SK-N-SH (cell line): ENCODE data around the gene SLC25A25. TPM values are rescaled to one million over a fixed set of nuclear protein-coding genes. Genes with fewer than 3 reads are reported as not detected.

ENCODE experiments used
- CTCF ChIA-PET: fragments of 300-600, 350-600 bp; formaldehyde crosslinking; extraction: SDS; loops from one replicate; lab custom pipeline; 2021; lab: Yijun Ruan, JAX
- POLR2A ChIA-PET: fragments of 350-600 bp; sonication (Branson Sonifier 250); formaldehyde crosslinking; extraction: SDS; loops from one replicate; lab custom pipeline; 2020; ENCODE audit warnings: antibody characterized with exemption, inconsistent platforms; lab: Yijun Ruan, JAX
- DNase-seq: peaks from one replicate; pipeline ENCODE4 v3.0.0; 2012
- H2AFZ ChIP-seq: fragments of 200-600 bp; sonication (generic); 2 replicates; pipeline ENCODE4 v1.8.1; 2016; ENCODE audit warnings: antibody characterized with exemption, mild to moderate bottlenecking, low read depth
- H3F3A ChIP-seq: fragments of 200-600 bp; sonication (generic); replicated peaks from 2 replicates; pipeline ENCODE3; 2016; ENCODE audit warnings: antibody characterized with exemption, mild to moderate bottlenecking; ENCODE audit not compliant: insufficient read depth
- H3K27ac ChIP-seq, 2 experiments: fragments of 200-500 bp in 1 of 2; fragments of 200-600 bp in 1 of 2; sonication (Bioruptor generic) in 1 of 2; sonication (generic), shearing (Covaris generic) in 1 of 2; 2 replicates each; pipeline versions ENCODE4 v1.5.1 to v1.6.1; 2014 to 2016; ENCODE audit warnings: low read depth in 2 of 2, inconsistent platforms in 1 of 2, low read length in 1 of 2, mild to moderate bottlenecking in 1 of 2, mixed read lengths in 1 of 2
- H3K27me3 ChIP-seq: fragments of 200-600 bp; sonication (generic), shearing (Covaris generic); 2 replicates; pipeline ENCODE4 v1.6.1; 2016; ENCODE audit warnings: mixed run types; ENCODE audit not compliant: insufficient read depth
- H3K36me3 ChIP-seq, 2 experiments: fragments of 200-500 bp in 1 of 2; fragments of 200-600 bp in 1 of 2; sonication (Bioruptor generic) in 1 of 2; sonication (generic) in 1 of 2; replicated peaks in 1 of 2; 2 replicates each; pipeline versions ENCODE3 to v1.5.1; 2014 to 2016; ENCODE audit warnings: low read length in 1 of 2, mild to moderate bottlenecking in 1 of 2; ENCODE audit not compliant: insufficient read depth in 2 of 2, control insufficient read depth in 1 of 2
- H3K4me1 ChIP-seq, 2 experiments: fragments of 200-500 bp in 1 of 2; fragments of 200-600 bp in 1 of 2; sonication (Bioruptor generic) in 1 of 2; sonication (generic), shearing (Covaris generic) in 1 of 2; 2 replicates each; pipeline versions ENCODE4 v1.5.1 to v1.6.1; 2014 to 2016; ENCODE audit warnings: low read depth in 1 of 2, low read length in 1 of 2, mixed run types in 1 of 2; ENCODE audit not compliant: insufficient read depth in 2 of 2, control insufficient read depth in 1 of 2
- H3K4me2 ChIP-seq: fragments of 200-600 bp; sonication (generic), shearing (Covaris generic); 2 replicates; pipeline ENCODE4 v1.6.1; 2017; ENCODE audit warnings: mixed run types
- H3K4me3 ChIP-seq, 2 experiments: fragments of 200-500 bp in 1 of 2; fragments of 200-600 bp in 1 of 2; sonication (Bioruptor generic) in 1 of 2; sonication (generic), shearing (Covaris generic) in 1 of 2; 2 replicates each; pipeline versions ENCODE4 v1.5.1 to v1.8.1; 2014 to 2016; ENCODE audit warnings: low read depth in 2 of 2, inconsistent platforms in 1 of 2, low read length in 1 of 2, mild to moderate bottlenecking in 1 of 2, mixed read lengths in 1 of 2, moderate library complexity in 1 of 2
- H3K79me2 ChIP-seq: fragments of 200-600 bp; sonication (generic); 2 replicates; pipeline ENCODE4 v1.8.1; 2017; ENCODE audit warnings: mild to moderate bottlenecking; ENCODE audit not compliant: insufficient read depth
- H3K9ac ChIP-seq: fragments of 200-600 bp; sonication (generic); 2 replicates; pipeline ENCODE4 v1.6.1; 2017; ENCODE audit warnings: mixed run types
- H3K9me2 ChIP-seq: fragments of 200-600 bp; sonication (generic); 2 replicates; pipeline ENCODE4 v1.6.1; 2017; ENCODE audit warnings: mixed run types
- H3K9me3 ChIP-seq: fragments of 200-600 bp; sonication (generic); 2 replicates; pipeline ENCODE4 v1.6.1; 2017; ENCODE audit warnings: mixed run types, mild to moderate bottlenecking, moderate library complexity
- H4K20me1 ChIP-seq: fragments of 200-600 bp; sonication (generic); 2 replicates; pipeline ENCODE4 v1.6.1; 2017; ENCODE audit warnings: mild to moderate bottlenecking, mixed run types; ENCODE audit not compliant: insufficient read depth
- CHD2 ChIP-seq: fragments of 150-350 bp; IDR thresholded peaks from 2 replicates; pipeline ENCODE4 v1.6.1; 2018; ENCODE audit warnings: low read length; ENCODE audit not compliant: partially characterized antibody
- FOSL2 ChIP-seq: IDR thresholded peaks from 2 replicates; pipeline ENCODE4 v1.4.0; 2012; ENCODE audit warnings: low read depth, mild to moderate bottlenecking, moderate library complexity, borderline replicate concordance
- FOXJ3 ChIP-seq: sonication (generic); formaldehyde crosslinking; IDR thresholded peaks from 2 replicates; pipeline ENCODE4 v1.5.1; 2020; ENCODE audit warnings: mild to moderate bottlenecking, missing genetic modification reagents
- FOXM1 ChIP-seq: IDR thresholded peaks from 2 replicates; pipeline ENCODE4 v1.4.0; 2012; ENCODE audit warnings: low read depth, mild to moderate bottlenecking
- GATA2 ChIP-seq: sonication (generic); formaldehyde crosslinking; IDR thresholded peaks from 2 replicates; pipeline ENCODE4 v1.5.0; 2020; ENCODE audit warnings: mild to moderate bottlenecking, missing genetic modification reagents
- POLR2AphosphoS5 ChIP-seq: IDR thresholded peaks from 2 replicates; pipeline ENCODE4 v1.6.1; 2012; ENCODE audit warnings: low read depth, low read length
- RAD21 ChIP-seq: IDR thresholded peaks from 2 replicates; pipeline ENCODE4 v1.6.1; 2012; ENCODE audit warnings: mild to moderate bottlenecking, low read length
- RCOR1 ChIP-seq: fragments of 150-350 bp; IDR thresholded peaks from 2 replicates; pipeline ENCODE4 v1.6.1; 2017; ENCODE audit warnings: antibody characterized with exemption, low read length
- TAF1 ChIP-seq: IDR thresholded peaks from 2 replicates; pipeline ENCODE4 v1.6.1; 2012; ENCODE audit warnings: low read depth, mild to moderate bottlenecking, low read length, moderate library complexity, borderline replicate concordance
- TEAD4 ChIP-seq: IDR thresholded peaks from 2 replicates; pipeline ENCODE4 v1.4.0; 2012; ENCODE audit warnings: mild to moderate bottlenecking, borderline replicate concordance; ENCODE audit not compliant: insufficient read depth
- WGBS: methylation state at CpG from one replicate; pipeline ENCODE4 v1.1.6; 2017; ENCODE audit warnings: low lambda C conversion rate; 5-methylcytosine and 5-hydroxymethylcytosine counted together
- polyA plus RNA-seq, 3 experiments: library from polyadenylated mRNA; depleted of rRNA; stranded (reverse); fragments of >200 nt; gene quantifications; 2 replicates each; pipeline ENCODE4 v1.2.3, GENCODE V29; 2012
- TF ChIP-seq, protein P1 (sequence below): fragments of 150-350 bp; IDR thresholded peaks from 2 replicates; pipeline ENCODE4 v1.6.1; 2017; ENCODE audit warnings: antibody characterized with exemption, low read length, low read depth, borderline replicate concordance
- TF ChIP-seq, protein P2 (sequence below): IDR thresholded peaks from 2 replicates; pipeline ENCODE4 v1.4.0; 2012; ENCODE audit warnings: low read depth, borderline replicate concordance

SLC25A25 gene
- polyA plus RNA-seq, 1 of the 3 experiments (the other 2 are of a cell fraction): 12.1 TPM

DNA sequence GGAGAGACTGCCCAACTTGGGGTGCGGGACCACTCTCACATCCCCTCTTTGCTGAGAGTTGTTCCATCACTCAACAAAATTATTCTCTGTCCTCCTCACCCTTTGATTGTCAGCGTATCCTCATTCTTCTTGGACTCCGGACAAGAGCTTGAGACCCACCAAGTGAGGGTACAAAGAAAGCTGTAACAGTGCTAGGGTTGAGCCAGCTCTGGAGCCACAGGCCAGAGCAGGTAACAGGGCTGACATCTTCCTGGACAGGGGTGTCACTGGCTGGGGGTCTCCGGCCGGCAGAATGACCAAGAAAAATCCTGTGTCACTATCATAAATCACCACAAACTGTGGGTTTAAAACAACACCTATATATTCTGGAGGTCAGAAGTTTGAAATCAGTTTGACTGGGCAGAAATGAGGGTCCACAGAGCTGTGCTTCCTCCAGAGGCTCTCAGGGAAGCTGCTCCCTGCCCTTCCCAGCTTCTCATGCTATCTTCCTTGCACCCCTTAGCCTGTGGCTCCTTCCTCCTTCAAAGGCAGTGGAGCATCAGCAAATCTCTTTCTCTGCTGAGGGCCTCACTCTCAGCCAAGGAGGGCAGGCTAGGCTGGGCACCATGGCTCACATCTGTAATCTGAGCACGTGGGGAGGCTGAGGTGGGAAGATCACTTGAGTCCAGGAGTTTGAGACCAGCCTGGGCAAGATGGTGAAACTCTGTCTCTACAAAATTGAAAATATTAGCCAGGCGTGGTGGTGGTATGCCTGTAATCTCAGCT, 87.9 kb downstream of the SLC25A25 start:
- H2AFZ ChIP-seq: no peak overlapping the region
- H3K9me2 ChIP-seq: no peaks in the 10 kb centered on the region
- H3K4me2 ChIP-seq: no peak overlapping the region
- TF ChIP-seq RCOR1 (no peak), TEAD4 (no peak), FOXJ3 (CRISPR knock-in tag) (no peak), RAD21 (no peak), FOXM1 (no peak), FOSL2 (no peak), CHD2 (no peak), TAF1 (no peak), POLR2AphosphoS5 (no peak), GATA2 (CRISPR knock-in tag) (no peak)
- TF ChIP-seq, protein P1, sequence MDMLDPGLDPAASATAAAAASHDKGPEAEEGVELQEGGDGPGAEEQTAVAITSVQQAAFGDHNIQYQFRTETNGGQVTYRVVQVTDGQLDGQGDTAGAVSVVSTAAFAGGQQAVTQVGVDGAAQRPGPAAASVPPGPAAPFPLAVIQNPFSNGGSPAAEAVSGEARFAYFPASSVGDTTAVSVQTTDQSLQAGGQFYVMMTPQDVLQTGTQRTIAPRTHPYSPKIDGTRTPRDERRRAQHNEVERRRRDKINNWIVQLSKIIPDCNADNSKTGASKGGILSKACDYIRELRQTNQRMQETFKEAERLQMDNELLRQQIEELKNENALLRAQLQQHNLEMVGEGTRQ: no peak
- TF ChIP-seq, protein P2, sequence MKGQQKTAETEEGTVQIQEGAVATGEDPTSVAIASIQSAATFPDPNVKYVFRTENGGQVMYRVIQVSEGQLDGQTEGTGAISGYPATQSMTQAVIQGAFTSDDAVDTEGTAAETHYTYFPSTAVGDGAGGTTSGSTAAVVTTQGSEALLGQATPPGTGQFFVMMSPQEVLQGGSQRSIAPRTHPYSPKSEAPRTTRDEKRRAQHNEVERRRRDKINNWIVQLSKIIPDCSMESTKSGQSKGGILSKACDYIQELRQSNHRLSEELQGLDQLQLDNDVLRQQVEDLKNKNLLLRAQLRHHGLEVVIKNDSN: no peak
- CTCF ChIA-PET: interaction anchor here (1.3 kb wide), 1 partner anchor 38 kb away, joined by 3 read pairs; no protein-coding TSS in a partner anchor
- H3K36me3 ChIP-seq: no peaks in the 10 kb centered on the region
- H3K9me3 ChIP-seq: no peaks in the 10 kb centered on the region
- DNase-seq: no peak
- peaks cover 0 to 8% of the 10 kb centered on the region in 2 experiments; a peak in 2 of 4 replicates for H3K4me1 ChIP-seq
- H3K9ac ChIP-seq: no peak overlapping the region
- peaks cover 7% of the 10 kb centered on the region; the same call in 1 of the 2 replicates for H3K79me2 ChIP-seq
- WGBS: 75% methylated on average over 7 of the region's 7 CpGs
- no peaks in the 10 kb centered on the region for H4K20me1 ChIP-seq
- no peak overlapping the region for H3K27ac ChIP-seq
- no peak overlapping the region for H3K4me3 ChIP-seq
- POLR2A ChIA-PET: no interaction called here
- no peaks in the 10 kb centered on the region for H3F3A ChIP-seq
- H3K27me3 ChIP-seq: no peaks in the 10 kb centered on the region

Other genes starting within 250 kb of the SLC25A25 start
- 8.8 and 18.8 TPM in 2 replicates for gene ENG, start 213.6 kb upstream of the SLC25A25 start, polyA plus RNA-seq (2012; rRNA removed)
- 103 and 125 TPM in 2 replicates for gene AK1, start 190.6 kb upstream of the SLC25A25 start, polyA plus RNA-seq (2012; rRNA removed)
- gene ST6GALNAC6, start 168.6 kb upstream of the SLC25A25 start, polyA plus RNA-seq (2012; rRNA removed): 34.8 and 47.5 TPM in 2 replicates
- 28.4 and 30.2 TPM in 2 replicates for gene ST6GALNAC4, start 151.2 kb upstream of the SLC25A25 start, polyA plus RNA-seq (2012; rRNA removed)
- gene PIP5KL1, start 137.5 kb upstream of the SLC25A25 start, polyA plus RNA-seq (2012; rRNA removed): 4.0 and 6.1 TPM in 2 replicates
- gene DPM2, start 130.4 kb upstream of the SLC25A25 start, polyA plus RNA-seq (2012; rRNA removed): 106 and 117 TPM in 2 replicates
- 17.9 and 26.2 TPM in 2 replicates for gene EEIG1, start 87.2 kb upstream of the SLC25A25 start, polyA plus RNA-seq (2012; rRNA removed)
- gene NAIF1, start 912 bp upstream of the SLC25A25 start, polyA plus RNA-seq (2012; rRNA removed): 14.6 and 14.8 TPM in 2 replicates
- gene PTGES2, start 59.5 kb downstream of the SLC25A25 start, polyA plus RNA-seq (2012; rRNA removed): 130 and 141 TPM in 2 replicates
- gene LCN2, start 81.2 kb downstream of the SLC25A25 start, polyA plus RNA-seq (2012; rRNA removed): not detected in 2 replicates
- 79.4 and 109 TPM in 2 replicates for gene BBLN, start 92.0 kb downstream of the SLC25A25 start, polyA plus RNA-seq (2012; rRNA removed)
- 36.6 and 37.0 TPM in 2 replicates for gene CIZ1, start 123.3 kb downstream of the SLC25A25 start, polyA plus RNA-seq (2012; rRNA removed)
- gene DNM1, start 135.1 kb downstream of the SLC25A25 start, polyA plus RNA-seq (2012; rRNA removed): 31.0 and 35.7 TPM in 2 replicates
- gene GOLGA2, start 207.8 kb downstream of the SLC25A25 start, polyA plus RNA-seq (2012; rRNA removed): 103 and 120 TPM in 2 replicates
- gene SWI5, start 208.0 kb downstream of the SLC25A25 start, polyA plus RNA-seq (2012; rRNA removed): 84.1 and 89.7 TPM in 2 replicates